ENCODE data around the gene ACAP1. TPM values are rescaled to one million over a fixed set of nuclear protein-coding genes. Genes with fewer than 3 reads are reported as not detected.
A peak's percentile ranks its signal among the peaks of the same experiment; 100 is the strongest.

The ACAP1 gene
- total RNA-seq, 5 donors from 2014 or later (not counting 1 experiment from before 2014, with no cell fraction given) = 531 to 781 (median 649) TPM

GRCh38 chr17:7370853-7371252 lies 34.5 kb downstream of the ACAP1 start:
- no peaks in the 10 kb centered on the region for H3K4me1 ChIP-seq (ENCODE audit: control insufficient read depth in 1 of 2, extremely low read depth in 1 of 2, insufficient read depth in 2 of 2, low read length in 2 of 2)
- ChIA-PET POLR2A (no interaction called here), CTCF (no interaction called here)
- H3K4me3 ChIP-seq (ENCODE audit: control insufficient read depth in 1 of 2, extremely low read depth in 1 of 2, low read length in 1 of 2) = no peak overlapping the region
- peaks cover 0 to 22% of the 10 kb centered on the region in 2 experiments for H3K27me3 ChIP-seq (replicated peaks in 1 of 2; ENCODE audit: control insufficient read depth in 2 of 2, extremely low read depth in 1 of 2, insufficient read depth in 2 of 2, low read length in 1 of 2)
- Mint-ChIP-seq H3K9me3 (no peaks in the 10 kb centered on the region), H3K4me1 (no peaks in the 10 kb centered on the region), H3K27ac (no peak overlapping the region), H3K27me3 (peaks cover 3 to 8% of the 10 kb centered on the region in 2 donors), H3K36me3 (no peaks in the 10 kb centered on the region), H3K4me3 (no peak overlapping the region)
- no peak overlapping the region for H3K27ac ChIP-seq (ENCODE audit: low read length)
- no peaks in the 10 kb centered on the region for H3K36me3 ChIP-seq (ENCODE audit: control insufficient read depth in 2 of 2, extremely low read depth in 1 of 2, insufficient read depth in 1 of 2, low read length in 1 of 2)
- no peaks in the 10 kb centered on the region for H3K9me3 ChIP-seq
- ATAC-seq (replicated peaks in 1 of 4) (no peak), DNase-seq (no peak)
- no CpG with 5 or more reads among the region's 4 CpGs for WGBS (ENCODE audit: insufficient coverage)

DNA sequence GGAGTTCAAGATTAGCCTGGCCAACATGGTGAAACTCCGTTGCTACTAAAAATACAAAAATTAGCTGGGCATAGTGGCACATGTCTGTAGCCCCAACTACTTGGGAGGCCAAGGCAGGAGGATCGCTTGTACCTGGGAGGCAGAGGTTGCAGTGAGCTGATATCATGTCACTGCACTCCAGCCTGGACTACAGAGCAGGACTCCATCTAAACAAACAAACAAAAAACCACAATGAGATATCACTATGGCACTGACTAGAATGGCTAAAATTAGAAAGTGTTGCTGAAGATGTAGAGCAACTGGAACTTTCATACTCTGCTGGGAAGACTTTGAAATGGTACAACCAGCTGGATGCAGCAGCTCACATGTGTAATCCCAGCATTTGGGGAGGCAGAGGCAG lies 38.0 kb downstream of the ACAP1 start:
- Histone ChIP-seq H3K4me3 (ENCODE audit: control insufficient read depth in 1 of 2, extremely low read depth in 1 of 2, low read length in 1 of 2) (no peak overlapping the region), H3K27ac (ENCODE audit: low read length) (no peak overlapping the region), H3K4me1 (ENCODE audit: control insufficient read depth in 1 of 2, extremely low read depth in 1 of 2, insufficient read depth in 2 of 2, low read length in 2 of 2) (no peaks in the 10 kb centered on the region), H3K36me3 (ENCODE audit: control insufficient read depth in 2 of 2, extremely low read depth in 1 of 2, insufficient read depth in 1 of 2, low read length in 1 of 2) (no peaks in the 10 kb centered on the region), H3K27me3 (replicated peaks in 1 of 2; ENCODE audit: control insufficient read depth in 2 of 2, extremely low read depth in 1 of 2, insufficient read depth in 2 of 2, low read length in 1 of 2) (peaks cover 0 to 27% of the 10 kb centered on the region in 2 experiments), H3K9me3 (no peaks in the 10 kb centered on the region)
- Mint-ChIP-seq H3K9me3 (peaks cover 0 to 4% (median 4%) of the 10 kb centered on the region in 3 donors), H3K4me3 (no peak overlapping the region), H3K27ac (no peak overlapping the region), H3K4me1 (no peaks in the 10 kb centered on the region), H3K36me3 (peaks cover 3% of the 10 kb centered on the region), H3K27me3 (peaks cover 8 to 14% of the 10 kb centered on the region in 2 donors)
- ChIA-PET CTCF (interaction anchor here in 1 of 2 donors (0.6 to 1.0 kb wide), 2 partner anchors 12 to 26 kb away, joined by 3 to 4 read pairs; no protein-coding TSS in a partner anchor), POLR2A (interaction anchor here (0.6 kb wide), 2 partner anchors 12 to 24 kb away, joined by 3 to 4 read pairs; no protein-coding TSS in a partner anchor)
- 71% methylated on average over 1 of the region's 2 CpGs for WGBS (ENCODE audit: insufficient coverage)
- ATAC-seq (replicated peaks in 1 of 4) (no peak), DNase-seq (no peak)

DNA sequence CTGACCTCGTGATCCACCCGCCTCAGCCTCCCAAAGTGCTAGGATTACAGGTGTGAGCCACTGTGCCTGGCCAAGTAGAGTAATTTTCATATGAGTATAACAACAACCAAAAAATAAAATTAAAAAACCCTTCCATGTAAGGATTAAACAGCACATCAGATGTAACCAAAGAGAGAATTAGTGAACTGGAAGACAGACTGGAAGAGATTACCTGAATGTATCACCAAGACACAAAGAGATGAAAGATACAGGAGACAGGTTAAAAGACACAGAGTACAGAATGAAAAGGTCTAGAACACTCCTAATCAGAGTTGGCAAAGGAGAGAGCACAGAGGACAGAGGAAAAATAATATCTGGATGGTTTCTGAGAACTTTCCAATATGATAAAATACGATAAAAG lies 42.8 kb downstream of the ACAP1 start:
- Mint-ChIP-seq H3K27me3 (peaks cover 33 to 38% of the 10 kb centered on the region in 2 donors), H3K4me1 (peaks cover 7 to 17% (median 9%) of the 10 kb centered on the region in 3 donors), H3K27ac (no peak overlapping the region), H3K9me3 (peaks cover 0 to 5% (median 4%) of the 10 kb centered on the region in 3 donors), H3K4me3 (no peak overlapping the region), H3K36me3 (peaks cover 3% of the 10 kb centered on the region)
- ATAC-seq (replicated peaks in 1 of 4) (no peak), DNase-seq (no peak)
- Histone ChIP-seq H3K9me3 (no peaks in the 10 kb centered on the region), H3K27me3 (replicated peaks in 1 of 2; ENCODE audit: control insufficient read depth in 2 of 2, extremely low read depth in 1 of 2, insufficient read depth in 2 of 2, low read length in 1 of 2) (peaks cover 3 to 52% of the 10 kb centered on the region in 2 experiments), H3K36me3 (ENCODE audit: control insufficient read depth in 2 of 2, extremely low read depth in 1 of 2, insufficient read depth in 1 of 2, low read length in 1 of 2) (no peaks in the 10 kb centered on the region), H3K4me1 (ENCODE audit: control insufficient read depth in 1 of 2, extremely low read depth in 1 of 2, insufficient read depth in 2 of 2, low read length in 2 of 2) (peaks cover 0 to 15% of the 10 kb centered on the region in 2 experiments), H3K4me3 (ENCODE audit: control insufficient read depth in 1 of 2, extremely low read depth in 1 of 2, low read length in 1 of 2) (no peak overlapping the region), H3K27ac (ENCODE audit: low read length) (no peak overlapping the region)
- ChIA-PET CTCF (interaction anchor here in 1 of 2 donors (0.7 kb wide), 1 partner anchor 57 kb away, joined by 3 read pairs; no protein-coding TSS in a partner anchor), POLR2A (no interaction called here)
- WGBS (ENCODE audit: insufficient coverage) = no CpG with 5 or more reads among the region's 3 CpGs

DNA sequence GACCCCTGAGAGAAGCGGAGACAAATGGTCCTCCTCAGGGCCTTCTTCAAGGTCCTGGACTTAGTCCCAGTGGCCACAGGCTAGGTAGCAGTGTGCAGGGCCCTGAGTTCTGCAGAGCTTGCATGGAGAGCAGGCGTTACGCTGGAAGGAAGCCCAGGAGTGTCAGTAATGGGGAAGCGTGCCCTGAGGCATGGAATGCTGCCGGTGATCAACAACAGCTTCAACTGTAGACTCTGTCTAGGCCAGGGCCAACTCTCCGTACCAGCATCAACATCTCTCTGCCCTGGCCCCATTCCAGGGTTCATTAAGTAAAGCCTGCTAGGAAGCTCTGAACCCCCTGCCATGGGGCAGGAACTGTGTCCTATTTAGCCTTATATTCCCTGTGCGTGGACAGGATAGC lies 44.0 kb downstream of the ACAP1 start:
- CTCF ChIA-PET = interaction anchor here in 1 of 2 donors (0.6 kb wide), 1 partner anchor 13 kb away, joined by 3 read pairs; no protein-coding TSS in a partner anchor
- Mint-ChIP-seq H3K27me3 (peaks cover 30 to 34% of the 10 kb centered on the region in 2 donors), H3K27ac (no peak overlapping the region)

DNA sequence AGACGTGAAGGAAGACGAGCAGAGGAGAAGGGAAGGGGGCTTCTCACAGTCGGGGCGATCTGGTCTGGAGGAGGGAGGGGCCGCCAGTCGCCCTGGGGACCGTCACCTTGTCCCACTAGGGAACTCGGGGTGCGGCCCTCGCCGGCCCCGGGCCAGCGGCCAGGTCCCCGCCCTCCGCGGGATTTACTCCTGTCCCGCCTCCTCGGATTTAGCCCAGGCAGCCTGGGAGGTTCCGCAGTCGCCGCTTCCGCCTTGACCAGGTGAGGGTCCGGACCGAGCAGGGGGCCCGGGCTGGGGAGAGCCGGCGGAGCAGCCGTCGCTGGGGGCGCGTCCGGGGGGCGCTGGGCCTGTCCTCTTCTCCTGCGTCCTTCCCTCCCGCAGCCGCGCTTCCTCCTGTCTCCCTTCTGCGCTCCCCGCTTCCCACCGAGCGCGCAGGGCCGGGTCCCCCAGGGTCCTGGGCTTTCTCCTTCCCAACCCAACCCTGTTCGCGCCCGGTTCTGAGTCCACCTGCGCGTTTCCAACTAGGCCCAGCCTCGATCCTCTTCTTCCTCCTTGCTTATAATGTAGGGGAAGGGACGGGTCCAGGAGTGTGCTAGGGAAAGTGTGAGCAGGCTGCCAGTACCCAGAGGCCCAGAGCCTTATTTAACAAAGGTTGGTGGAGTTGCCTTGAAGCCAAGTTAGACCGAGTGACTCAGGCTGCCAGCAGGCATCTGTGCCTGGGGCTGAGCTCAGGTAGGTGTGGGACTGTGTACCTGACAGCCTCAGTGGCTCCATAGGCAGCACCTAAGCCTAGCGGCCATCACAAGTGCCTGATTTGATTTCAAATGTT lies 44.7 kb downstream of the ACAP1 start, which contains the start of gene TNK1:
Gene TNK1, plus strand, starts transcription at position 235 of the 829 bp plus-strand sequence. CDS start 1,838 bp downstream, outside the sequence.
- H3K27ac ChIP-seq (ENCODE audit: low read length) = no peak within 1 kb of the TSS
- POLR2A ChIA-PET = no interaction called here
- WGBS (ENCODE audit: insufficient coverage) = 17% methylated on average over 39 of the region's 52 CpGs

More for the DNA sequence above, 44.0 kb downstream of the ACAP1 start:
- 88% methylated on average over 6 of the region's 7 CpGs for WGBS (ENCODE audit: insufficient coverage)
- ATAC-seq (replicated peaks in 1 of 4) (no peak), DNase-seq (no peak)
- H3K4me1 Mint-ChIP-seq = peaks cover 13 to 21% (median 17%) of the 10 kb centered on the region in 3 donors
- H3K9me3 ChIP-seq = no peaks in the 10 kb centered on the region
- H3K27ac ChIP-seq (ENCODE audit: low read length) = no peak overlapping the region
- no peak overlapping the region for H3K4me3 Mint-ChIP-seq
- peaks cover 0 to 5% (median 4%) of the 10 kb centered on the region in 3 donors for H3K9me3 Mint-ChIP-seq
- no peak overlapping the region for H3K4me3 ChIP-seq (ENCODE audit: control insufficient read depth in 1 of 2, extremely low read depth in 1 of 2, low read length in 1 of 2)
- H3K4me1 ChIP-seq (ENCODE audit: control insufficient read depth in 1 of 2, extremely low read depth in 1 of 2, insufficient read depth in 2 of 2, low read length in 2 of 2) = peaks cover 0 to 24% of the 10 kb centered on the region in 2 experiments
- POLR2A ChIA-PET = no interaction called here
- H3K27me3 ChIP-seq (replicated peaks in 1 of 2; ENCODE audit: control insufficient read depth in 2 of 2, extremely low read depth in 1 of 2, insufficient read depth in 2 of 2, low read length in 1 of 2) = peaks cover 3 to 52% of the 10 kb centered on the region in 2 experiments
- no peaks in the 10 kb centered on the region for H3K36me3 ChIP-seq (ENCODE audit: control insufficient read depth in 2 of 2, extremely low read depth in 1 of 2, insufficient read depth in 1 of 2, low read length in 1 of 2)
- H3K36me3 Mint-ChIP-seq = peaks cover 3% of the 10 kb centered on the region

GRCh38 chr17:7382901-7383300 lies 46.6 kb downstream of the ACAP1 start:
- ChIA-PET CTCF (interaction anchor here in 1 of 2 donors (1.8 kb wide), 1 partner anchor 54 kb away, joined by 5 read pairs; no protein-coding TSS in a partner anchor), POLR2A (interaction anchor here in 1 of 2 donors (0.5 kb wide), 1 partner anchor 30 kb away, joined by 4 read pairs; no protein-coding TSS in a partner anchor)
- H3K36me3 ChIP-seq (ENCODE audit: control insufficient read depth in 2 of 2, extremely low read depth in 1 of 2, insufficient read depth in 1 of 2, low read length in 1 of 2) = peaks cover 3 to 7% of the 10 kb centered on the region in 2 donors
- peaks cover 0 to 24% of the 10 kb centered on the region in 2 experiments for H3K4me1 ChIP-seq (ENCODE audit: control insufficient read depth in 1 of 2, extremely low read depth in 1 of 2, insufficient read depth in 2 of 2, low read length in 2 of 2)
- Mint-ChIP-seq H3K4me3 (peak overlapping the region; percentile 45 to 69 (median 51)), H3K27me3 (peaks cover 30 to 33% of the 10 kb centered on the region in 2 donors), H3K36me3 (peaks cover 3% of the 10 kb centered on the region), H3K9me3 (peaks cover 0 to 5% (median 4%) of the 10 kb centered on the region in 3 donors), H3K27ac (no peak overlapping the region), H3K4me1 (peaks cover 13 to 21% (median 17%) of the 10 kb centered on the region in 3 donors)
- H3K9me3 ChIP-seq = no peaks in the 10 kb centered on the region
- H3K27ac ChIP-seq (ENCODE audit: low read length) = no peak overlapping the region
- no peak for DNase-seq
- no peak overlapping the region for H3K4me3 ChIP-seq (ENCODE audit: control insufficient read depth in 1 of 2, extremely low read depth in 1 of 2, low read length in 1 of 2)
- WGBS (ENCODE audit: insufficient coverage) = 94% methylated on average over 7 of the region's 10 CpGs
- ATAC-seq (replicated peaks in 1 of 4) = no peak
- H3K27me3 ChIP-seq (replicated peaks in 1 of 2; ENCODE audit: control insufficient read depth in 2 of 2, extremely low read depth in 1 of 2, insufficient read depth in 2 of 2, low read length in 1 of 2) = peaks cover 3 to 45% of the 10 kb centered on the region in 2 experiments

More for the DNA sequence above, 44.7 kb downstream of the ACAP1 start, which contains the start of gene TNK1:
- Mint-ChIP-seq H3K4me3 (peak within 1 kb of the TSS in 1 of 3 donors; percentile 69), H3K27me3 (peaks cover 30 to 34% of the 10 kb centered on the region in 2 donors), H3K36me3 (peaks cover 3% of the 10 kb centered on the region), H3K9me3 (peaks cover 0 to 5% (median 4%) of the 10 kb centered on the region in 3 donors), H3K4me1 (peaks cover 13 to 21% (median 17%) of the 10 kb centered on the region in 3 donors), H3K27ac (no peak within 1 kb of the TSS)
- Histone ChIP-seq H3K4me3 (ENCODE audit: control insufficient read depth in 1 of 2, extremely low read depth in 1 of 2, low read length in 1 of 2) (no peak within 1 kb of the TSS), H3K4me1 (ENCODE audit: control insufficient read depth in 1 of 2, extremely low read depth in 1 of 2, insufficient read depth in 2 of 2, low read length in 2 of 2) (peaks cover 0 to 24% of the 10 kb centered on the region in 2 experiments), H3K9me3 (no peaks in the 10 kb centered on the region), H3K36me3 (ENCODE audit: control insufficient read depth in 2 of 2, extremely low read depth in 1 of 2, insufficient read depth in 1 of 2, low read length in 1 of 2) (no peaks in the 10 kb centered on the region), H3K27me3 (replicated peaks in 1 of 2; ENCODE audit: control insufficient read depth in 2 of 2, extremely low read depth in 1 of 2, insufficient read depth in 2 of 2, low read length in 1 of 2) (peaks cover 3 to 50% of the 10 kb centered on the region in 2 experiments)
- CTCF ChIA-PET = interaction anchor here in 1 of 2 donors (0.6 kb wide), 1 partner anchor 14 kb away, joined by 3 read pairs; no protein-coding TSS in a partner anchor
- ATAC-seq (replicated peaks in 1 of 4) = no peak
- no peak for DNase-seq

All from T-cell (primary cell).